H1 (cell line): Measurements from ENCODE around the gene ALDH1A3. TPM values are rescaled to one million over a fixed set of nuclear protein-coding genes. Genes with fewer than 3 reads are reported as not detected.

Source experiments
- CTCF ChIA-PET: fragments of 300-600 bp; sonication (Branson Sonifier 250); formaldehyde crosslinking; loops from one replicate; lab custom pipeline; 2021; ENCODE audit not compliant: partially characterized antibody; lab: Charles Lee
- POLR2A ChIA-PET: fragments of 300-600 bp; sonication (Branson Sonifier 250); formaldehyde crosslinking; loops from one replicate; lab custom pipeline; 2021; ENCODE audit warnings: inconsistent platforms; ENCODE audit not compliant: partially characterized antibody; lab: Charles Lee
- DNase-seq, 2 experiments: peaks; one replicate each; pipeline versions ENCODE4 v3.0.0 to v3.0.0-alpha.2; 2010 to 2022; ENCODE audit warnings: low spot score in 2 of 2, low read depth in 1 of 2, mixed read lengths in 1 of 2
- FAIRE-seq: peaks from 2 replicates; lab custom pipeline; 2011; peaks lifted over from hg19 to GRCh38; lab: Jason Lieb, UNC
- H2AFZ ChIP-seq: 2 replicates; pipeline ENCODE4 v1.8.1; 2012; ENCODE audit warnings: low read length, inconsistent platforms
- H2AK5ac ChIP-seq: 2 replicates; pipeline ENCODE4 v1.6.1; 2013; ENCODE audit warnings: low read depth, low read length
- H2BK120ac ChIP-seq: replicated peaks from 2 replicates; pipeline ENCODE3; 2013; ENCODE audit warnings: low read depth, low read length, inconsistent platforms
- H2BK12ac ChIP-seq: 2 replicates; pipeline ENCODE4 v1.6.1; 2013; ENCODE audit warnings: low read depth, low read length
- H2BK15ac ChIP-seq: 2 replicates; pipeline ENCODE4 v1.6.1; 2013; ENCODE audit warnings: low read length
- H2BK20ac ChIP-seq: 2 replicates; pipeline ENCODE4 v1.6.1; 2013; ENCODE audit warnings: low read length
- H2BK5ac ChIP-seq: 2 replicates; pipeline ENCODE4 v1.6.1; 2013; ENCODE audit warnings: low read depth, low read length
- H3K14ac ChIP-seq: 2 replicates; pipeline ENCODE4 v1.6.1; 2013; ENCODE audit warnings: inconsistent platforms; ENCODE audit not compliant: insufficient read length
- H3K18ac ChIP-seq: 2 replicates; pipeline ENCODE4 v1.6.1; 2013; ENCODE audit warnings: low read length; ENCODE audit errors: extremely low read depth
- H3K23ac ChIP-seq: 2 replicates; pipeline ENCODE4 v1.6.1; 2013; ENCODE audit warnings: inconsistent platforms; ENCODE audit not compliant: insufficient read length
- H3K23me2 ChIP-seq: 2 replicates; pipeline ENCODE4 v1.6.1; 2013; ENCODE audit warnings: low read depth, low read length
- H3K27ac ChIP-seq: 2 replicates; pipeline ENCODE4 v1.6.1; 2011; ENCODE audit warnings: low read depth, low read length, inconsistent platforms
- H3K27me3 ChIP-seq, 4 experiments: replicated peaks in 1 of 4; 1 replicate in 1 of 4; 2 replicates in 3 of 4; pipeline versions ENCODE4 v1.6.1 to v1.8.1; 2011 to 2013; ENCODE audit warnings: low read length in 3 of 4, mild to moderate bottlenecking in 3 of 4, inconsistent platforms in 2 of 4, mixed read lengths in 2 of 4, moderate library complexity in 1 of 4; ENCODE audit not compliant: control insufficient read depth in 3 of 4, insufficient read depth in 3 of 4; ENCODE audit errors: extremely low read depth in 1 of 4
- H3K36me3 ChIP-seq, 4 experiments: 2 replicates each; pipeline versions ENCODE4 v1.6.1 to v1.8.1; 2011 to 2013; ENCODE audit warnings: mild to moderate bottlenecking in 4 of 4, low read length in 3 of 4, moderate library complexity in 2 of 4, control low read depth in 1 of 4, inconsistent platforms in 1 of 4; ENCODE audit not compliant: insufficient read depth in 4 of 4, control insufficient read depth in 2 of 4
- H3K4ac ChIP-seq: replicated peaks from 2 replicates; pipeline ENCODE3; 2013; ENCODE audit warnings: low read length, low read depth, mixed read lengths, inconsistent platforms; ENCODE audit not compliant: insufficient read length
- H3K4me1 ChIP-seq, 4 experiments: replicated peaks in 1 of 4; 1 replicate in 1 of 4; 2 replicates in 3 of 4; pipeline versions ENCODE4 v1.6.1 to v1.8.1; 2011 to 2013; ENCODE audit warnings: low read length in 3 of 4, inconsistent platforms in 2 of 4, mixed read lengths in 1 of 4; ENCODE audit not compliant: insufficient read depth in 4 of 4, control insufficient read depth in 3 of 4
- H3K4me2 ChIP-seq, 2 experiments: 2 replicates each; pipeline versions ENCODE4 v1.6.1 to v1.8.1; 2011 to 2013; ENCODE audit warnings: low read depth in 2 of 2, low read length in 2 of 2, control low read depth in 1 of 2, inconsistent platforms in 1 of 2, mild to moderate bottlenecking in 1 of 2; ENCODE audit not compliant: insufficient read depth in 1 of 2
- H3K4me3 ChIP-seq, 4 experiments: fragments of 200-600, 300-600 bp in 1 of 4; sonication (generic), shearing (Covaris generic), sonication (Bioruptor Twin) in 1 of 4; 2 replicates each; pipeline versions ENCODE4 v1.5.1 to v1.8.1; 2011 to 2016; ENCODE audit warnings: low read length in 4 of 4, low read depth in 3 of 4, control low read depth in 2 of 4, inconsistent platforms in 2 of 4, mild to moderate bottlenecking in 2 of 4, mixed read lengths in 1 of 4, moderate library complexity in 1 of 4; ENCODE audit not compliant: insufficient read depth in 2 of 4; ENCODE audit errors: extremely low read depth in 1 of 4
- H3K56ac ChIP-seq: replicated peaks from 2 replicates; pipeline ENCODE3; 2013; ENCODE audit warnings: low read depth, mild to moderate bottlenecking, mixed read lengths, low read length, inconsistent platforms; ENCODE audit not compliant: insufficient read length
- H3K79me1 ChIP-seq: 2 replicates; pipeline ENCODE4 v1.6.1; 2013; ENCODE audit warnings: low read depth, low read length, control low read depth
- H3K79me2 ChIP-seq, 2 experiments: 2 replicates each; pipeline versions ENCODE4 v1.6.1 to v1.8.1; 2012 to 2013; ENCODE audit warnings: low read length in 2 of 2, mild to moderate bottlenecking in 2 of 2, inconsistent platforms in 1 of 2; ENCODE audit not compliant: insufficient read depth in 2 of 2, control insufficient read depth in 1 of 2
- H3K9ac ChIP-seq, 4 experiments: replicated peaks in 1 of 4; 1 replicate in 1 of 4; 2 replicates in 3 of 4; pipeline versions ENCODE4 v1.6.1 to v1.8.1; 2011 to 2013; ENCODE audit warnings: low read depth in 3 of 4, low read length in 3 of 4, control low read depth in 2 of 4, mild to moderate bottlenecking in 2 of 4, moderate library complexity in 2 of 4, inconsistent platforms in 1 of 4; ENCODE audit errors: extremely low read depth in 1 of 4
- H3K9me3 ChIP-seq, 2 experiments: 2 replicates each; pipeline versions ENCODE4 v1.6.1 to v1.8.1; 2012 to 2013; ENCODE audit warnings: mild to moderate bottlenecking in 2 of 2, moderate library complexity in 2 of 2, control low read depth in 1 of 2, inconsistent platforms in 1 of 2, low read depth in 1 of 2, low read length in 1 of 2, mixed read lengths in 1 of 2; ENCODE audit not compliant: insufficient read depth in 2 of 2
- H4K20me1 ChIP-seq, 2 experiments: replicated peaks in 1 of 2; 2 replicates each; pipeline versions ENCODE3 to v1.8.1; 2011 to 2013; ENCODE audit warnings: inconsistent platforms in 2 of 2, low read length in 2 of 2, mild to moderate bottlenecking in 1 of 2; ENCODE audit not compliant: insufficient read depth in 2 of 2, control insufficient read depth in 1 of 2
- H4K5ac ChIP-seq: 2 replicates; pipeline ENCODE4 v1.6.1; 2013; ENCODE audit warnings: low read length, low read depth, mixed read lengths, inconsistent platforms; ENCODE audit not compliant: insufficient read length
- H4K8ac ChIP-seq: 2 replicates; pipeline ENCODE4 v1.8.0; 2013; ENCODE audit warnings: mild to moderate bottlenecking, moderate library complexity, low read length, inconsistent platforms; ENCODE audit not compliant: insufficient read depth; ENCODE audit errors: extremely low read depth
- H4K91ac ChIP-seq: replicated peaks from 2 replicates; pipeline ENCODE3; 2013; ENCODE audit warnings: low read length, mixed read lengths, inconsistent platforms; ENCODE audit not compliant: insufficient read length
- CBX5 ChIP-seq: fragments of 300-800, 300-1000 bp; sonication (generic); IDR thresholded peaks from 2 replicates; pipeline ENCODE4 v1.7.1; 2016; ENCODE audit warnings: antibody characterized with exemption, low read length, low read depth
- RNF2 ChIP-seq: fragments of 200-900, 300-1000 bp; sonication (generic); IDR thresholded peaks from 2 replicates; pipeline ENCODE4 v1.7.1; 2016; ENCODE audit warnings: borderline replicate concordance, low read depth, mild to moderate bottlenecking, antibody characterized with exemption, low read length; ENCODE audit not compliant: poor library complexity, severe bottlenecking; ENCODE audit errors: missing control alignments
- SIX5 ChIP-seq: IDR thresholded peaks from 2 replicates; pipeline ENCODE4 v1.6.1; 2011; ENCODE audit warnings: mild to moderate bottlenecking, low read depth, low read length
- WGBS, 2 experiments: shearing (Covaris generic) in 1 of 2; methylation state at CpG; one replicate each; pipeline versions ENCODE4 v1.1.6 to v1.1.7; 2013 to 2015; ENCODE audit warnings: low lambda C conversion rate in 2 of 2, mixed read lengths in 2 of 2, inconsistent platforms in 1 of 2, low coverage in 1 of 2, missing lambda C conversion rate in 1 of 2; ENCODE audit not compliant: insufficient replicate concordance in 2 of 2, insufficient coverage in 1 of 2, insufficient read length in 1 of 2; ENCODE audit errors: extremely low coverage in 1 of 2, missing lambda C conversion rate in 1 of 2; 5-methylcytosine and 5-hydroxymethylcytosine counted together
- polyA plus RNA-seq, 7 experiments: library from polyadenylated mRNA; depleted of rRNA in 3 of 7; stranded (reverse) in 5 of 7; unstranded in 2 of 7; fragments of >200 nt in 5 of 7; fragments of 200-250 nt in 2 of 7; gene quantifications; 1 replicate in 5 of 7; 2 replicates in 1 of 7; 4 replicates in 1 of 7; pipeline versions ENCODE4 v1.2.1 to v1.2.3, GENCODE V29; 2011 to 2013; ENCODE audit warnings: missing spikeins in 2 of 7, mixed read lengths in 2 of 7
- total RNA-seq: library from RNA; stranded (reverse); fragmentation: NEBNext Ultra II Directional; extraction: Animal tissue kit (Norgen Biotek cat#: 25700); gene quantifications from 2 replicates; pipeline ENCODE4 v1.2.1, GENCODE V29; 2021

The ALDH1A3 gene
- total and polyA plus RNA-seq, 2 of the 8 experiments (the other 6 are each of a cell fraction or from before 2014, with no cell fraction given), result 2.2 to 5.5 TPM

- FAIRE-seq (no peak), DNase-seq (no peak)
- Histone ChIP-seq H2BK120ac (no peak overlapping the region), H4K8ac (no peak overlapping the region), H3K79me2 (no peaks in the 10 kb centered on the region), H3K9ac (no peak overlapping the region), H2AK5ac (no peak overlapping the region), H2BK5ac (no peak overlapping the region), H3K4me2 (no peak overlapping the region), H3K27me3 (no peaks in the 10 kb centered on the region), H3K23ac (no peak overlapping the region), H3K18ac (no peak overlapping the region), H2BK20ac (no peak overlapping the region), H3K4ac (no peak overlapping the region), H4K5ac (no peak overlapping the region), H3K36me3 (no peaks in the 10 kb centered on the region), H3K4me3 (no peak overlapping the region), H3K14ac (no peak overlapping the region), H3K23me2 (peaks cover 8% of the 10 kb centered on the region; the same call in 1 of the 2 replicates), H4K20me1 (no peaks in the 10 kb centered on the region), H3K56ac (no peak overlapping the region), H2BK15ac (no peak overlapping the region), H4K91ac (no peak overlapping the region), H2AFZ (no peak overlapping the region), H3K9me3 (no peaks in the 10 kb centered on the region), H3K79me1 (no peaks in the 10 kb centered on the region), H2BK12ac (no peak overlapping the region), H3K4me1 (peaks cover 0 to 1% (median 0%) of the 10 kb centered on the region in 4 experiments; a peak in 2 of 7 replicates), H3K27ac (no peak overlapping the region)
- CTCF ChIA-PET, result interaction anchor here (0.6 to 2.7 kb wide), 6 partner anchors 14 to 66 kb away, joined by 3 to 9 read pairs (median 4); no protein-coding TSS in a partner anchor
- POLR2A ChIA-PET, result interaction anchor here (0.6 kb wide), 1 partner anchor 29 kb away, joined by 3 read pairs; no protein-coding TSS in a partner anchor
- 85% methylated on average over 10 of the region's 10 CpGs; no CpG with 5 or more reads in 1 of the 2 experiments for WGBS, 2 experiments
- TF ChIP-seq RNF2, result no peak
- TF ChIP-seq CBX5, result no peak
- no peak for TF ChIP-seq SIX5
These were observed 63.2 kb downstream of the ALDH1A3 start for GRCh38 chr15:100942656-100943425.
